Inflammatory macrophage treated with lipopolysaccharide for 4 hours (primary cell): ENCODE measurements around the gene SLC38A5.
"Not testable (repeated sequence)": the region's sequence is repeated elsewhere in the genome, so short reads cannot be mapped to it uniquely, and the experiment has no call there.

Experiments
- DNase-seq: peaks from one replicate; pipeline ENCODE4 v3.0.0-alpha.2; 2020

SLC38A5 gene

GRCh38 chrX:48467281-48467761 lies 2.7 kb downstream of the SLC38A5 start:
- DNase-seq = no peak

GRCh38 chrX:48466696-48467095 lies 3.4 kb downstream of the SLC38A5 start:
- no peak for DNase-seq

- no peak for DNase-seq
These were observed 4.6 kb downstream of the SLC38A5 start for GRCh38 chrX:48465336-48465933.

- DNase-seq = no peak
These were observed 8.2 kb downstream of the SLC38A5 start for GRCh38 chrX:48461830-48462229.

- DNase-seq = no peak
These were observed 9.5 kb downstream of the SLC38A5 start for GRCh38 chrX:48460606-48461005.

GRCh38 chrX:48460031-48460430 lies 10.0 kb downstream of the SLC38A5 start:
- no peak for DNase-seq

GRCh38 chrX:48459483-48459882 lies 10.6 kb downstream of the SLC38A5 start:
- no peak for DNase-seq

- DNase-seq = no peak
These were observed 11.3 kb downstream of the SLC38A5 start for GRCh38 chrX:48458711-48459110.

GRCh38 chrX:48456628-48457331 lies 13.3 kb downstream of the SLC38A5 start:
- DNase-seq = no peak

GRCh38 chrX:48451708-48452107 lies 18.4 kb downstream of the SLC38A5 start:
- DNase-seq = no peak

- no peak for DNase-seq
These were observed 20.0 kb downstream of the SLC38A5 start for GRCh38 chrX:48450076-48450475.

- DNase-seq = not testable (repeated sequence)
These were observed 22.9 kb downstream of the SLC38A5 start for GRCh38 chrX:48447201-48447600.

- not testable (repeated sequence) for DNase-seq
These were observed 36.3 kb downstream of the SLC38A5 start for GRCh38 chrX:48433713-48434112.

GRCh38 chrX:48430166-48430565 lies 39.9 kb downstream of the SLC38A5 start:
- DNase-seq = not testable (repeated sequence)

GRCh38 chrX:48429606-48430005 lies 40.5 kb downstream of the SLC38A5 start:
- DNase-seq = not testable (repeated sequence)

GRCh38 chrX:48427027-48427716 lies 42.9 kb downstream of the SLC38A5 start:
- DNase-seq = not testable (repeated sequence)

GRCh38 chrX:48411860-48412259 lies 58.2 kb downstream of the SLC38A5 start, which contains the start of gene SSX4B:
Gene SSX4B (minus strand): TSS chrX:48411960. CDS start chrX:48411372, 588 bp downstream.
- DNase-seq = not testable (repeated sequence)
